ENCODE measurements around the gene ITPK1.

DNA sequence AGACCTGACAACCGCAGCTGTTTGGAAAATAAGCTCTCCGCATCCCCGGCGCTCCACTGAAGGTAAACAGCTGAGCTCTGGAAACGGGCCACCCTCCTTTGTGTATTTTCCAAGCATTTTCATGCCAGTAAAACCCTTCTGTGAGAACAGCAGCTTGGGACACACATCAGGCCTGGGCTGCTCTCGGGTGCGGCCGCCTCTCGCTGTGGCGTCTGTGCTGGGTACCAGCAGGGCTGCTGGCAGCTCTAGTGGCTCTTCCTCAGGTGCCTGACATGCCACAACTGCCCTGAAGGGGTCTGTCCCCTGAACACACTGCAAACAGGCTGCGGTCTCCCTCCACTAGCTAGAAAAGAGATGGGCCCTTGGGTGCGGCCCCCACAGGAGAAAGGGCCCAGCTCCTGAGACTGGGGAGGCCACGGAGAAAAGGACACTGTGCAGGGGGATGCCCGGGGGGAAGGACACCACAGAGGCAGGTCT lies 96.3 kb downstream of the ITPK1 start:
- TF ChIP-seq CTCF (IDR thresholded peaks at IDR 0.05) (no peak), POLR2A (IDR thresholded peaks at IDR 0.05) (no peak)

Measured in prostate gland (tissue), 2 donors.